Measurements from ENCODE around the gene ISYNA1.

ISYNA1 gene

DNA sequence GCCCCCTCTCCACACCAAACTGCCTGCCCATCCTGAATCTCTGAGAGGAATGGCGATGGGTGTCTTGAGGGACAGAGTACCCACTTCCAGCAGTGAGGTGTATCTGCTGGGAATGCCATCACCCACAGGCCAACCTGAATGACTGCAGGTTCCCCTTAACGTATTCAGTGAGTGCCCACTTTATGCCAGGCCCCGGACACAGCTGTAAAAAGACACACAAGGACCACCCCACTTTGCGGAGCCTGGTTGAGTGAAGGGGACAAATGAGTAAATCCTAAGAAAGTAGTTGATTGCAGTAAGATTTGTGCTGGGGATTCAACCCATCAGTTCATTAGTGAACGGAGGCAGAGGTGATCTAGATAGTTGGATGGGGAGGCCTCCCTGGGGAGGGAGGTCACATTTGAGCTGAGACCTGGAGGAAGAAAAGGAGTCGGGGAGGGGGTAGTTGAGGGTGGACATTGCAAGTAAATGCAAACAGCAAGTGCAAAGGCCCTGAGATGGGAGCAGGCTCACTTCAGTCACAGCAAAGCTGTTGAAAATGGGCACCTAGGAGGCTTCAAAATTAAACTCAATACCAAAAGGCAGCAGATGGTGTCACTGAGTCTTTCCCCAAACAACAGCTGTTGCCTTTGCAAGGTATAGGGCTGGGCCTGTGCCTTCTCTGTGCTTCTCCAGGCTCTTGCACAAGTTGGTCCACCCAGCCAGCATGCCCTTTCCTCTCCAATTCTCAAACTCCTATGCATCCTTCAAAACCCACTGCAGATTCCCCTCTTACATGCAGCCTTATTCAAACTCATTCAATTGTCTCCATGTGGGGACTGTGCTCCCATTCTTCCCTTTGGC, 47.6 kb downstream of the ISYNA1 start:
- DNase-seq, result no peak

DNA sequence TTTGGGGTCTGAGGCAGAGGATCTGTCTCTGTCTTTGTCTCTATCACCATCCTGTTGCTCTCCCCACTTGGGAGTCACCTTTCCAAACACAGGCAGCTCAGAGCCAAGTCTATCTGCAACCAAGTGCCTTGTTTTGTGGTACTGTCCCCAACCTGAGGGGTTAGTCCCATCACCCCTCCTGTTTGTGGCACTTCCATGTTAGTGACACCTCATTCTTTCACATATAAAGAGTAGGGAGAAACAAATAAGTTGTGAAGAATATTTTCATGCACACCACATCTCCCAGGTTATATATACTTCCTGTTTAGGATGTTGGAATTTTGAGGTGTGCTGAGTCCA, 48.2 kb downstream of the ISYNA1 start:
- DNase-seq, result no peak

DNA sequence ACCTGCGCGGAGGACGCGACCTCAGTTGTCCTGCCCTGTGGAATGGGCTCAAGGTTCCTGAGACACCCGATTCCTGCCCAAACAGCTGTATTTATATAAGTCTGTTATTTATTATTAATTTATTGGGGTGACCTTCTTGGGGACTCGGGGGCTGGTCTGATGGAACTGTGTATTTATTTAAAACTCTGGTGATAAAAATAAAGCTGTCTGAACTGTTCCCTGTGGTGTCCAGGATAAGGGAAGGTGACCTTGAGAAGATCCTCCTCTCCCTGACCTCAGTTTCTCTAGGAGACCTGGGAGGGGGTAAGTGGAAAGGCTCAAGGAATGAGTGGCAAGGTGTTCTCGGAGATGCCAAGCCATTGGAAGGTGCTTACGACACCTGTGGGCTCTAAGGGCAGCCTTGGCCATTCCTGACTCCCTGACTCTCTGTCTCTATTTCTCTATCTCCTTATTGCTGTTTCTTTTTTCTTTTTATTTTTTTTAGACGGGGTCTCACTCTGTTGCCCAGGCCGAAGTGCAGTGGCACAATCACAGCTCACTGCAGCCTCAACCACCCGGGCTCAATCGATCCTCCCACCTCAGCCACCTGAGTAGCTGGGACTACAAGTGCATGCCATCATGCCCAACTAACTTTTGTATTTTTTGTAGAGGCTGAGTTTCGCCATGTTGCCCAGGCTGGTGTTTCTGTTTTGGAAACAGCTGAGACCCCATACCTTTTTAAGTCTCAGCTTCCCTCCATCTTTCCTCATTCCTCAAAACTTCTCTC, 48.8 kb downstream of the ISYNA1 start:
- DNase-seq, result no peak

DNA sequence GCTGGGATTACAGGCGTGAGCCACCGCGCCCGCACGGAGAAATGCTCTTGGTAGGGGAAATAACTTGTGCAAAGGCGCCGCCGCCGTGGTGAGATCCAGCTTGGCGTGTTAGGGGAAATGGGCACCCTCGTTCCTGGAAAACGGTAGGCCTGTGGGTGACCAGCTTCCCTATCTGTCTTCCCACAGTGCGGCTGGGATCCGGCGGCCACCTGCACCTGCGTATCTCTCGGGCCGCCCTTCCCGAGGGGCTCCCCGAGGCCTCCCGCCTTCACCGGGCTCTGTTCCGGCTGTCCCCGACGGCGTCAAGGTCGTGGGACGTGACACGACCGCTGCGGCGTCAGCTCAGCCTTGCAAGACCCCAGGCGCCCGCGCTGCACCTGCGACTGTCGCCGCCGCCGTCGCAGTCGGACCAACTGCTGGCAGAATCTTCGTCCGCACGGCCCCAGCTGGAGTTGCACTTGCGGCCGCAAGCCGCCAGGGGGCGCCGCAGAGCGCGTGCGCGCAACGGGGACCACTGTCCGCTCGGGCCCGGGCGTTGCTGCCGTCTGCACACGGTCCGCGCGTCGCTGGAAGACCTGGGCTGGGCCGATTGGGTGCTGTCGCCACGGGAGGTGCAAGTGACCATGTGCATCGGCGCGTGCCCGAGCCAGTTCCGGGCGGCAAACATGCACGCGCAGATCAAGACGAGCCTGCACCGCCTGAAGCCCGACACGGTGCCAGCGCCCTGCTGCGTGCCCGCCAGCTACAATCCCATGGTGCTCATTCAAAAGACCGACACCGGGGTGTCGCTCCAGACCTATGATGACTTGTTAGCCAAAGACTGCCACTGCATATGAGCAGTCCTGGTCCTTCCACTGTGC, 49.6 kb downstream of the ISYNA1 start:
- peak; percentile 92 for DNase-seq

DNA sequence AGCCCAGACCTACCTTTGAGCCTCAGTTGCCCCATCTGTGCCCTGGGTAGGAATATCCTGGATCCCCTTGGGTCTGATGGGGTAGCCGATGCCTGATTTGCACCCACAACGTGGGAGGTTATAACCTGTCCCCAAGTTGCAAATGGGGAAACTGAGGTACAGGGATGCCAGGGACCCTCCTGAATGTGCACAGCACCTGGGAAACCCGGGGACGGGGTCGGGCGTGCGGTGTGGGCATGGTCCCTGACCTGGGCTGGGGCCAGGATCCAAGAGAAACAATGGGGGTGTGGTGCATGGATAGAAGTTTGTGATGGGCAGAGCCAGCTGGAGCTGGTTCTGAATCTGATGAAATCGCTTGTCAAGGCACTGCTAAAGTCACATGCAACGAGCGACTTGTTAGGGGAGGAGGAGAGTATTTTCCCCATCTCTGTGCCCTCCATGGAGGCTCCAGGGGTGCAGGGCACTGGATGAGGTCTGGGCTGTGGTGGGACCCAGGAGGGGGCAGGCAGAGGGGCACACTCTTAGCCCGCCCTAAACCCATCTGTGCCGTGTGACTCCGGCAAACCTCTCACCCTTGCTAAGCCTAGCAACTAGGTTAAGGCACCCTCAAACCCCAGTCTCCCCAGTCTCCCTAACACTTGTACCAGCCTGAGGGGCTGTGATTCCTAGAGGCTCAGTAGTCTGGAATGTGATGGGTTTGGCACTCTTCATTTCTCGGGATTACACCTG, 51.2 kb downstream of the ISYNA1 start:
- DNase-seq, result peak; percentile 37

DNA sequence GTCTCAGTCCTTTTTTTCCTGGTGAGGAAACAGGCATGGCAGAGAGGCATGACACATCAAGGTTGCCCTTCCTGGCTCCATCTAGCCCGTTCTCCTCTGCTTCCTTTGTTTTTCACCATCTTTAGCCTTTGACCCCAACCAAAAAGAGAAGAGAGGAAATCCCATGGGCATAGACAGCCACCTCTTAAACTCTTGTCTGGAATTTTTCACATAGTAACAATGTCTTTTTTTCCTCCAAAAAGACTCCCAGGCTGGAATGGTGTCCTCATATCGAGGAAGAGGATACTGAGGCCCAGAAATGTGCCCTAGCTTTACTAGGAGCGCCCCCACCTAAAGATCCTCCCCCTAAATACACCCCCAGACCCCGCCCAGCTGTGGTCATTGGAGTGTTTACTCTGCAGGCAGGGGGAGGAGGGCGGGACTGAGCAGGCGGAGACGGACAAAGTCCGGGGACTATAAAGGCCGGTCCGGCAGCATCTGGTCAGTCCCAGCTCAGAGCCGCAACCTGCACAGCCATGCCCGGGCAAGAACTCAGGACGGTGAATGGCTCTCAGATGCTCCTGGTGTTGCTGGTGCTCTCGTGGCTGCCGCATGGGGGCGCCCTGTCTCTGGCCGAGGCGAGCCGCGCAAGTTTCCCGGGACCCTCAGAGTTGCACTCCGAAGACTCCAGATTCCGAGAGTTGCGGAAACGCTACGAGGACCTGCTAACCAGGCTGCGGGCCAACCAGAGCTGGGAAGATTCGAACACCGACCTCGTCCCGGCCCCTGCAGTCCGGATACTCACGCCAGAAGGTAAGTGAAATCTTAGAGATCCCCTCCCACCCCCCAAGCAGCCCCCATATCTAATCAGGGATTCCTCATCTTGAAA, 52.0 kb downstream of the ISYNA1 start, which contains the start of gene GDF15:
TSS of gene GDF15 (plus strand) at position 484 of the 868 bp plus-strand sequence. CDS start at position 516, 32 bp downstream.
- peak; percentile 54 for DNase-seq

DNA sequence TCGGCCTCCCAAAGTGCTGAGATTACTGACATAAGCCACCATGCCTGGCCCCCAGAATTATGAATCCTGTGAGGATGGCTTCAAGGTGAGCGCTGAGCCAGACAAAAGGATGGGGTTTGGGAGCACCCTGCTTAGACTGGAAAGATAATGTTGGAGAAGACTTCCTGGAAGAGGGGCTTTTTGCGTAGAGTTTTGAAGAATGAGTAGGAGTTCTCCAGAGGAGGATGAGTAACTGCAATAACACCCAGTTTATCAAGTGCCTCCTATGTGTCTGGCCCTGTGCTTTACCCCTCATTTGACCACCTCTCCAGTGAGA, 52.6 kb downstream of the ISYNA1 start:
- no peak for DNase-seq

DNA sequence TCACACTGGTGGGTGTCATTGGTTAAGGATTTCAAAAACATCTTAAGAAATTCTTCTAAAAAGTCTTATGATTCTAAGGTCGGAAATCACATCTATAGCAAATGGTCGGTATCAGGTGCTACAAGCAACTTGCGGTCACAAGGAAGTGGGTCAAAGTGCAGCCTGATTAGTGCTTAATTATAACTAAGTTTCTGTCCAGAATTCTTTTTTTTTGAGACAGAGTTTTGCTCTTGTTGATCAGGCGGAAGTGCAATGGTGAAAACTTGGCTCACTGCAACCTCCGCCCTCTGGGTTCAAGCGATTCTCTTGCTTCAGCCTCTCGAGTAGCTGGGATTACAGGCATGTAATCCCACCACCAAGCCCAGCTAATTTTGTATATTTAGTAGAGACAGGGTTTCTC, 53.2 kb downstream of the ISYNA1 start:
- no peak for DNase-seq
